ENCODE measurements around the gene PTPRB. TPM values are rescaled to one million over a fixed set of nuclear protein-coding genes. Genes with fewer than 3 reads are reported as not detected.

Gene PTPRB
- total RNA-seq, 1 experiment from 2014 or later = 0.33 TPM

DNA sequence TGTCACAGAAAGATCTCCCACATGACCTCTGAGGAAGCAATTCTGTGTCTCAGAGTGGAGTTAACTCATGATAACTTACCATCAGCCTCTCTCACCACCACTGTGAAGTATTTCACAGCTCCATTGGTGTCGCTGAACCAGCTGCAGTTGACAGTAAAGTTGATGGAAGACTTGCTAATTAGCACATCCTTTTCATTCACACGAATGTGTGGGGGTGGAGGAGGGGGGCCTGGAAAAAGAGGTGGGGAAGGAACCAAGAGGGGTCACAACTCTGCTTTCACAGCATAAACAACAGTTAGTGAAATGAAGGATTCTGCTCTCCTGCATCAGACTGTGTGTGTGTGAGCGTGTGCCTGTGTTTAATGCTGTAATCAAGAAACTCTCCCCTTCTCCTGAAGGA lies 82.1 kb downstream of the PTPRB start:
- TF ChIP-seq SIN3A (IDR thresholded peaks at IDR 0.05; ENCODE audit: borderline replicate concordance, insufficient read depth, low read depth, low read length) = no peak
- TF ChIP-seq, protein P1, sequence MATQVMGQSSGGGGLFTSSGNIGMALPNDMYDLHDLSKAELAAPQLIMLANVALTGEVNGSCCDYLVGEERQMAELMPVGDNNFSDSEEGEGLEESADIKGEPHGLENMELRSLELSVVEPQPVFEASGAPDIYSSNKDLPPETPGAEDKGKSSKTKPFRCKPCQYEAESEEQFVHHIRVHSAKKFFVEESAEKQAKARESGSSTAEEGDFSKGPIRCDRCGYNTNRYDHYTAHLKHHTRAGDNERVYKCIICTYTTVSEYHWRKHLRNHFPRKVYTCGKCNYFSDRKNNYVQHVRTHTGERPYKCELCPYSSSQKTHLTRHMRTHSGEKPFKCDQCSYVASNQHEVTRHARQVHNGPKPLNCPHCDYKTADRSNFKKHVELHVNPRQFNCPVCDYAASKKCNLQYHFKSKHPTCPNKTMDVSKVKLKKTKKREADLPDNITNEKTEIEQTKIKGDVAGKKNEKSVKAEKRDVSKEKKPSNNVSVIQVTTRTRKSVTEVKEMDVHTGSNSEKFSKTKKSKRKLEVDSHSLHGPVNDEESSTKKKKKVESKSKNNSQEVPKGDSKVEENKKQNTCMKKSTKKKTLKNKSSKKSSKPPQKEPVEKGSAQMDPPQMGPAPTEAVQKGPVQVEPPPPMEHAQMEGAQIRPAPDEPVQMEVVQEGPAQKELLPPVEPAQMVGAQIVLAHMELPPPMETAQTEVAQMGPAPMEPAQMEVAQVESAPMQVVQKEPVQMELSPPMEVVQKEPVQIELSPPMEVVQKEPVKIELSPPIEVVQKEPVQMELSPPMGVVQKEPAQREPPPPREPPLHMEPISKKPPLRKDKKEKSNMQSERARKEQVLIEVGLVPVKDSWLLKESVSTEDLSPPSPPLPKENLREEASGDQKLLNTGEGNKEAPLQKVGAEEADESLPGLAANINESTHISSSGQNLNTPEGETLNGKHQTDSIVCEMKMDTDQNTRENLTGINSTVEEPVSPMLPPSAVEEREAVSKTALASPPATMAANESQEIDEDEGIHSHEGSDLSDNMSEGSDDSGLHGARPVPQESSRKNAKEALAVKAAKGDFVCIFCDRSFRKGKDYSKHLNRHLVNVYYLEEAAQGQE (IDR thresholded peaks at IDR 0.05; ENCODE audit: insufficient read depth in 1 of 2, low read depth in 2 of 2, low read length in 1 of 2) = no peak
- no peak for TF ChIP-seq POLR2AphosphoS5 (IDR thresholded peaks at IDR 0.05; ENCODE audit: low read depth, low read length)
- no peak for TF ChIP-seq TCF7L2 (IDR thresholded peaks at IDR 0.05; ENCODE audit: low read depth, low read length)
- TF ChIP-seq CTCF (IDR thresholded peaks at IDR 0.05) = no peak
- DNase-seq (ENCODE audit: low read depth, low spot score) = no peak
- H3K36me3 ChIP-seq (ENCODE audit: control insufficient read depth, insufficient read depth, low read length) = no peaks in the 10 kb centered on the region
- no peaks in the 10 kb centered on the region for H3K4me1 ChIP-seq (ENCODE audit: control insufficient read depth, insufficient read depth, low read length)
- intact Hi-C loops (cut with micrococcal nuclease; ENCODE audit: unreplicated experiment) = no loop called here
- POLR2A ChIA-PET = no interaction called here
- peaks cover 2% of the 10 kb centered on the region; the same call in 1 of the 2 replicates for H3K27me3 ChIP-seq (ENCODE audit: control insufficient read depth, insufficient read depth, low read length)
- no peak overlapping the region for H3K27ac ChIP-seq (ENCODE audit: low read length)
- ATAC-seq = no peak
- no peaks in the 10 kb centered on the region for H3K9me3 ChIP-seq (ENCODE audit: control insufficient read depth, insufficient read depth, low read depth, low read length)
- H3K4me3 ChIP-seq (ENCODE audit: low read depth in 2 of 2, low read length in 2 of 2) = no peak overlapping the region
- in situ Hi-C loops (cut with HindIII; ENCODE audit: low pct_unique_long_range_greater_than_20kb, low sequenced_read_pairs) = no loop called here
- no TSS peak for BruUV-seq (replicated peaks)
- CTCF ChIA-PET = interaction anchor here (0.6 kb wide), 1 partner anchor 940 kb away, joined by 5 read pairs; no protein-coding TSS in a partner anchor

DNA sequence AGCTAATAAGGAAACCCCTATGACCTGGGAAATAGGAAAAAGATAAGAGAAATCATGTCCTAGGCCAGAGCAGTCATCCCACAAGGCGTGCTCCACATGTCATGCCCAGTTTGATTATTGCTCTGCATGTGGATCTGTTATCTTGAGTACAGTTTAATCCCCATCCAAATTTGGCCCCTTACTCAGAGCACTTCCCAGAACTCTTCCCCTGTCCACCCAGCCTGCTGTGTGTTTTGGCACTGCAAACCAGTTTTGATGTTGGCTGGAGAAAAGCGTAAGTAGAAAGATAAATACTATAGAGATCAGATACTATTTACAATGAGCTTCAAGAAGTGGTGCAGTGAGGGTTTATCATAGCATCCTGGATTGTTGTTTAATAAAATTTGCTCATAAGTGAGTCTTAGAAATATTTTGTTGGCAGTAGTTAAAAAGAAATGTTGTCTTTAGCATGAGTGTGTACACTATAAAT lies 83.8 kb downstream of the PTPRB start:
- ChIA-PET POLR2A (no interaction called here), CTCF (no interaction called here)
- DNase-seq (ENCODE audit: low read depth, low spot score) = no peak
- H3K9me3 ChIP-seq (ENCODE audit: control insufficient read depth, insufficient read depth, low read depth, low read length) = no peaks in the 10 kb centered on the region
- no peak for TF ChIP-seq TCF7L2 (IDR thresholded peaks at IDR 0.05; ENCODE audit: low read depth, low read length)
- TF ChIP-seq CTCF (IDR thresholded peaks at IDR 0.05) = no peak
- TF ChIP-seq SIN3A (IDR thresholded peaks at IDR 0.05; ENCODE audit: borderline replicate concordance, insufficient read depth, low read depth, low read length) = no peak
- no peaks in the 10 kb centered on the region for H3K36me3 ChIP-seq (ENCODE audit: control insufficient read depth, insufficient read depth, low read length)
- intact Hi-C loops (cut with micrococcal nuclease; ENCODE audit: unreplicated experiment) = no loop called here
- H3K27me3 ChIP-seq (ENCODE audit: control insufficient read depth, insufficient read depth, low read length) = peaks cover 2% of the 10 kb centered on the region; the same call in 1 of the 2 replicates
- ATAC-seq = no peak
- no peak overlapping the region for H3K27ac ChIP-seq (ENCODE audit: low read length)
- BruUV-seq (replicated peaks) = no TSS peak
- in situ Hi-C loops (cut with HindIII; ENCODE audit: low pct_unique_long_range_greater_than_20kb, low sequenced_read_pairs) = no loop called here
- no peaks in the 10 kb centered on the region for H3K4me1 ChIP-seq (ENCODE audit: control insufficient read depth, insufficient read depth, low read length)
- no peak overlapping the region for H3K4me3 ChIP-seq (ENCODE audit: low read depth in 2 of 2, low read length in 2 of 2)

Data from Panc1 (cell line).